ENCODE results near the gene FOXL1. TPM values are rescaled to one million over a fixed set of nuclear protein-coding genes. Genes with fewer than 3 reads are reported as not detected.

Gene FOXL1
- polyA plus RNA-seq, 2 of the 4 experiments (the other 2 are of a cell fraction), result 0.48 to 0.70 TPM

DNA sequence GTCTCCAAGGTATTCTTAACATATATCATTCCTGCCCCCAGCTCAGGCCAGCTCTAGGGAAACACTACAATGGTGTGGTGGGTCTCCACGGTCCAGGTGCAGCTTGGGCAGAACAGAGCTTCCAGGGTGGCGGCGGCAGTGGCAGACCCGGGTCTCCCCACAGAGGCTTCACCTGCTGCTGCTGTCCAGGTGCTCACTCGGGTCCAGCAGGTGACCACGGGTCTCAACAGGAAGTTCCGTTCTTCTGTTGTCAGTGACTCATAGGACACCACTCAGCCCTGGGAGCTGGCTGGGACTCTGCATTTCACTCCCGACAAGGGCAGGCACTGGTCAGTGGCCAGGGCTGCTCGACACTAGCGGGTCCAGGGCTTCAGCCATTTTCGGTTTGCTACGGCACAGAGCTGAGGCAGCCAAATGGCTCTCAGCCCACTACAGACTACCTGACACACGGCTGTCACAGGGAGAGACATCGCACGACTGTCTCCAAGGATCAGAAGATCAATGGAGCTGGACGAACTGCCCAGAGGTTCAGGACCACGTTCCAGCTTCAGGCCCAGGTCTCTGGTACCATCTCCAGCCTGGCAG is 40.1 kb upstream of the FOXL1 start:
- H3K4me3 ChIP-seq, result no peak overlapping the region
- TF ChIP-seq SMC3 (IDR thresholded peaks at IDR 0.05) (no peak), BCL3 (IDR thresholded peaks at IDR 0.05) (no peak), RFX5 (IDR thresholded peaks at IDR 0.05) (no peak), POLR2A (IDR thresholded peaks at IDR 0.05; ENCODE audit: low read length) (no peak), MYC (IDR thresholded peaks at IDR 0.05; ENCODE audit: borderline replicate concordance, low read length) (no peak)
- no peak overlapping the region for H3K27ac ChIP-seq
- CTCF ChIA-PET, result interaction anchor here (0.7 to 1.0 kb wide), 2 partner anchors 16 to 524 kb away, joined by 3 read pairs; no protein-coding TSS in a partner anchor
- no peak for FAIRE-seq
- no peaks in the 10 kb centered on the region for H3K4me1 ChIP-seq
- H3K9me3 ChIP-seq, result no peaks in the 10 kb centered on the region
- 89% methylated on average over 16 of the region's 17 CpGs for WGBS (ENCODE audit: missing lambda C conversion rate)
- DNase-seq (ENCODE audit: low read depth in 1 of 2, low spot score in 1 of 2), result no peak
- ATAC-seq, result no peak
- H3K4me2 ChIP-seq, result no peak overlapping the region
- POLR2A ChIA-PET, result no interaction called here

- no peak for ATAC-seq
- TF ChIP-seq FOXS1 (CRISPR knock-in tag; IDR thresholded peaks at IDR 0.05), result no peak
- no peak for TF ChIP-seq ZSCAN20 (CRISPR knock-in tag; IDR thresholded peaks at IDR 0.05)
- no peak for TF ChIP-seq ZC3H11A (IDR thresholded peaks at IDR 0.05)
- no peak for TF ChIP-seq HOXA7 (CRISPR knock-in tag; IDR thresholded peaks at IDR 0.05)
- TF ChIP-seq MAZ (IDR thresholded peaks at IDR 0.05; ENCODE audit: borderline replicate concordance, low read depth, low read length), result no peak
- TF ChIP-seq, protein P1, sequence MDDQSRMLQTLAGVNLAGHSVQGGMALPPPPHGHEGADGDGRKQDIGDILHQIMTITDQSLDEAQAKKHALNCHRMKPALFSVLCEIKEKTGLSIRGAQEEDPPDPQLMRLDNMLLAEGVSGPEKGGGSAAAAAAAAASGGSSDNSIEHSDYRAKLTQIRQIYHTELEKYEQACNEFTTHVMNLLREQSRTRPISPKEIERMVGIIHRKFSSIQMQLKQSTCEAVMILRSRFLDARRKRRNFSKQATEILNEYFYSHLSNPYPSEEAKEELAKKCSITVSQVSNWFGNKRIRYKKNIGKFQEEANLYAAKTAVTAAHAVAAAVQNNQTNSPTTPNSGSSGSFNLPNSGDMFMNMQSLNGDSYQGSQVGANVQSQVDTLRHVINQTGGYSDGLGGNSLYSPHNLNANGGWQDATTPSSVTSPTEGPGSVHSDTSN (IDR thresholded peaks at IDR 0.05), result no peak
- no peak for TF ChIP-seq POLR2A (IDR thresholded peaks at IDR 0.05; ENCODE audit: low read length)
- Histone ChIP-seq H3K4me3 (no peak overlapping the region), H3K4me2 (no peak overlapping the region), H3K9me3 (no peaks in the 10 kb centered on the region), H3K27ac (no peak overlapping the region), H3K4me1 (no peaks in the 10 kb centered on the region)
- POLR2A ChIA-PET, result no interaction called here
- FAIRE-seq, result no peak
- CTCF ChIA-PET, result interaction anchor here (0.8 kb wide), 1 partner anchor 90 kb away, joined by 3 read pairs; no protein-coding TSS in a partner anchor
- DNase-seq (ENCODE audit: low read depth in 1 of 2, low spot score in 1 of 2), result no peak
- 86% methylated on average over 6 of the region's 6 CpGs for WGBS (ENCODE audit: missing lambda C conversion rate)
These were observed 37.5 kb upstream of the FOXL1 start for GRCh38 chr16:86540894-86541293.

DNA sequence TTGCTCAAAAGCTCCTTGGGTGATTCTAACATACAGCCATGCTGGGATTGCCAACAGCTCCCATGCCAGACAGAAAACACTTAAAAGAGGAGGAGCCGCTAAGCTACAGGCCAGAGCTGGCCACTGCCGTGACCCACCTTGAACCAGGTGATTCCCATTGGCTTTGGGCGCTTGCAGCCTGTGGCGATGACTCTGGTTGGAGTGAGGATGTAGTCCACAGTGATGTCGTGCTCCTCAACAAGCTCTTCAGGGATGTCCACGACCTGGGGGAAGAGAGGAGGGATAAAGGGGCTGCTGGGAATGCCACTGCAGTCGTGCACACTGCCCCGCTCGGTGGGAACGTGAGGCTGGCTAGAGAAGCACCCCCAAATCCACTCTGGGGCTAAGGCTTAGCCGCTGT is 36.8 kb upstream of the FOXL1 start:
- ChIA-PET POLR2A (no interaction called here), CTCF (interaction anchor here (0.8 to 1.0 kb wide), 2 partner anchors 22 to 89 kb away, joined by 3 read pairs; no protein-coding TSS in a partner anchor)
- H3K4me3 ChIP-seq, result no peak overlapping the region
- TF ChIP-seq ZNF302 (CRISPR knock-in tag; IDR thresholded peaks at IDR 0.05) (no peak), HOXA7 (CRISPR knock-in tag; IDR thresholded peaks at IDR 0.05) (no peak), FOSB (CRISPR knock-in tag; IDR thresholded peaks at IDR 0.05) (no peak), HOXB13 (CRISPR knock-in tag; IDR thresholded peaks at IDR 0.05; ENCODE audit: low read depth) (no peak), HDAC2 (IDR thresholded peaks at IDR 0.05) (no peak), NFE2L2 (conservative IDR thresholded peaks at IDR 0.05; ENCODE audit: low read length) (no peak), NR3C1 (IDR thresholded peaks at IDR 0.05) (no peak), MAFK (IDR thresholded peaks at IDR 0.05; ENCODE audit: partially characterized antibody) (no peak), TFCP2L1 (CRISPR knock-in tag; IDR thresholded peaks at IDR 0.05) (no peak), HOXB5 (CRISPR knock-in tag; IDR thresholded peaks at IDR 0.05) (no peak), FOSL2 (IDR thresholded peaks at IDR 0.05) (no peak), FOSL2 (CRISPR knock-in tag; IDR thresholded peaks at IDR 0.05) (no peak), ZC3H11A (IDR thresholded peaks at IDR 0.05) (no peak), JUN (IDR thresholded peaks at IDR 0.05) (no peak)
- H3K27ac ChIP-seq, result no peak overlapping the region
- no peaks in the 10 kb centered on the region for H3K9me3 ChIP-seq
- H3K4me2 ChIP-seq, result no peak overlapping the region
- WGBS (ENCODE audit: missing lambda C conversion rate), result 85% methylated on average over 10 of the region's 11 CpGs
- no peaks in the 10 kb centered on the region for H3K4me1 ChIP-seq
- ATAC-seq, result no peak
- no peak for DNase-seq (ENCODE audit: low read depth in 1 of 2, low spot score in 1 of 2)
- no peak for FAIRE-seq
